Bone marrow (tissue), 2 donors: Measurements from ENCODE around the gene CDK14.
"Not testable (repeated sequence)": the region's sequence is repeated elsewhere in the genome, so short reads cannot be mapped to it uniquely, and the experiment has no call there.

Source experiments
- DNase-seq, 2 donors: peaks; one replicate each; lab custom pipeline; 2025; lab: John Stamatoyannopoulos, UW

Gene CDK14

GRCh38 chr7:90720984-90721760 lies 125.1 kb downstream of the CDK14 start:
- no peak for DNase-seq

- DNase-seq: no peak
Measured at GRCh38 chr7:90721869-90722431, 125.8 kb downstream of the CDK14 start.

- DNase-seq: no peak
Measured at GRCh38 chr7:90723233-90723632, 127.1 kb downstream of the CDK14 start.

- no peak for DNase-seq
Measured at GRCh38 chr7:90723866-90724265, 127.7 kb downstream of the CDK14 start.

- no peak for DNase-seq
Measured at GRCh38 chr7:90726120-90726519, 130.0 kb downstream of the CDK14 start.

GRCh38 chr7:90726623-90727022 lies 130.5 kb downstream of the CDK14 start:
- no peak for DNase-seq

- DNase-seq: no peak
Measured at GRCh38 chr7:90727412-90727811, 131.3 kb downstream of the CDK14 start.

- no peak for DNase-seq
Measured at GRCh38 chr7:90728568-90728967, 132.4 kb downstream of the CDK14 start.

GRCh38 chr7:90735611-90736280 lies 139.6 kb downstream of the CDK14 start:
- not testable (repeated sequence) for DNase-seq

GRCh38 chr7:90736316-90736715 lies 140.2 kb downstream of the CDK14 start:
- no peak for DNase-seq

- DNase-seq: no peak
Measured at GRCh38 chr7:90736968-90737939, 141.1 kb downstream of the CDK14 start.

- DNase-seq: no peak
Measured at GRCh38 chr7:90738249-90738648, 142.1 kb downstream of the CDK14 start.

GRCh38 chr7:90739716-90740115 lies 143.6 kb downstream of the CDK14 start:
- DNase-seq: no peak

GRCh38 chr7:90740386-90740785 lies 144.3 kb downstream of the CDK14 start:
- DNase-seq: no peak

- DNase-seq: no peak
Measured at GRCh38 chr7:90743626-90744025, 147.5 kb downstream of the CDK14 start.

GRCh38 chr7:90747516-90747915 lies 151.4 kb downstream of the CDK14 start:
- no peak for DNase-seq

- DNase-seq: no peak
Measured at GRCh38 chr7:90749262-90749661, 153.1 kb downstream of the CDK14 start.

GRCh38 chr7:90749774-90750173 lies 153.7 kb downstream of the CDK14 start:
- DNase-seq: no peak

GRCh38 chr7:90751595-90751994 lies 155.5 kb downstream of the CDK14 start:
- no peak for DNase-seq

GRCh38 chr7:90752051-90752450 lies 155.9 kb downstream of the CDK14 start:
- no peak for DNase-seq

GRCh38 chr7:90755041-90755440 lies 158.9 kb downstream of the CDK14 start:
- no peak for DNase-seq

GRCh38 chr7:90756366-90756765 lies 160.2 kb downstream of the CDK14 start:
- no peak for DNase-seq
